ENCODE results near the gene CDX1.

Gene CDX1

DNA sequence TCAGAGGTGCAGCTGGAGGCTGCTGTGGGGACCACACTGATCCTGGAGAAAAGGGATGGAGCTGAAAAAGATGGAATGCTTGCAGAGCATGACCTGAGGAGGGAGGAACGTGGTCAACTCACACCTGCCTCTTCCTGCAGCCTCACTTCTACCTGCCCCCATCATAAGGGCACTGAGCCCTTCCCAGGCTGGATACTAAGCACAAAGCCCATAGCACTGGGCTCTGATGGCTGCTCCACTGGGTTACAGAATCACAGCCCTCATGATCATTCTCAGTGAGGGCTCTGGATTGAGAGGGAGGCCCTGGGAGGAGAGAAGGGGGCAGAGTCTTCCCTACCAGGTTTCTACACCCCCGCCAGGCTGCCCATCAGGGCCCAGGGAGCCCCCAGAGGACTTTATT is 17.4 kb downstream of the CDX1 start:
- DNase-seq (ENCODE audit: low read depth): no peak

GRCh38 chr5:150184990-150185912 is 18.7 kb downstream of the CDX1 start:
- no peak for DNase-seq (ENCODE audit: low read depth)

DNA sequence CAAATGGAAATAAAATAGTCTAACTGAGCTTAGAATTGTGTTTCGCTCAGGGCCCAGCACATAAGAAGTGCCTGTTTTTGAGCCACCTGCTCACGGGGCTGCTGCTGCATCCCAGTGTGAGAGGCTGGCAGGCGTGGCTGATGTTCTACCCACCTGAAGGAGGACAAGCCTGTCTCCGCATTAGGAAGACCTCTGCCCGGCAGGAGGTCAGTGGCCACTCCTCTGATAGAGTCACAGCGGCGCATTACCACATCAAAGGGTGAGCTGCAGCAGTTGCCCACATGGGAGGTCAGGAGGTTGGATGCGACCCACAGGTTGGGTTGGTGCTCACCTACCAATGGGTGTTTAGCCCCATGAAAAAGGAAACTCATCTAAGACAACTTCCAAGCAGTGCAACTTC is 19.6 kb downstream of the CDX1 start:
- no peak for DNase-seq (ENCODE audit: low read depth)

- DNase-seq (ENCODE audit: low read depth): no peak
These were observed 20.3 kb downstream of the CDX1 start for GRCh38 chr5:150186897-150187296.

- DNase-seq (ENCODE audit: low read depth): no peak
These were observed 21.7 kb downstream of the CDX1 start for GRCh38 chr5:150188146-150188842.

DNA sequence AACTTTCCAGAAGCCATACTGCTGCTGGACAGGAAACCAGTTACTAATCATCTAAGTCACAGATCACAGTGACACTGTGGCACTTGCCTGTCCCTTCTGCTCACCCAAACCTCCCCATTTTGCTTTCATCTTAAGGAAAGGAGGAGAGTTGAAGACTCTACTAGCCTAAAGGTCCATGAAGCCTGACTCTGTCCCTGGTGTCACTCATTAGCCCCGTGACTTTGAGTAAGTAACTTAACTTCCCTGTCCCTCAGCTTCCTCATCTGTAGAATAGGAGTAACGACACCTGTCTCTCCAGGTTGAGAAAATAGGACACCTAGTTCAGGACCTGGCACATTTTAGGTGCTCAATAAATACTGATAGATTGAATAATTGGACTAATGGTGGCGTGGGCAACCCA is 22.7 kb downstream of the CDX1 start:
- DNase-seq (ENCODE audit: low read depth): no peak

DNA sequence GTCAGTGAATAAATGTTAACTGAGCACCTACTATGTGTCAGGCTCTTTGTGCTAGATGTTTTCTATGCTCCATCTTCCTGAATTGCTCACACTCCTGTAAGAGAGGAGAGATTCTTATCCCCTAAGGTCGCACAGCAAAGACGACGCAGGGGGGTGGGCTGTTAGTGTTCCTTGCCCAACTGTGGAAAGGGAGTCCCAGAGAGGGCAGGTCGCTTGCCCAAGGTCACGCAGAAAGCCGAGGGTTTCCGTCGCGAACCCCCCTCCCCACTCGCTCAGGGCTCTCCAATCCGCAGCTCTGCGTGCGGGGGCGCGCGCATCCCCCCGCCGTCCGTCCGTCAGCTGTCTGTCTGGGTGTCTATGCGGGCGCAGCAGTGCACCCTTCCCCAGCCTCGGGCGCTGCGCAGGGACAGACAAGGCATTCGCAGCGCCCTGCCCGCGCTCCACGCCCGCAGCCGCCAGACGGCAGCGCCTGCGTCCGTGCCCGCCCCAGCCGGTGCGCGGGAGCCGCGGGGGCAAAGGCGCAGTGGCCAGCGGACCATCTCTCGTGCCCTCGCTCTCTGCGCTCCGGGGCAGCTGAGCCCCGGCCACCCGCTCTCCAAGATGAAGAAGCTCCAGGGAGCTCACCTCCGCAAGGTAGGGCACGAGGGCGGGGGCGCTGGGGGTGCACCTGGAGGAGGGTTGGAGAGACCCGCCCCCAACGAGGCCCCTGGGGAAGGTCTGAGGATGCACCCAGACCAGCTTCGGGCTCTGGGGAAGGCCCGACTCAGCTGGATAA is 23.3 kb downstream of the CDX1 start, which contains the start of gene SLC6A7:
SLC6A7 (plus strand) TSS at position 335 of the 775 bp plus-strand sequence; CDS start at position 601, 266 bp downstream.
- no peak for DNase-seq (ENCODE audit: low read depth)

DNA sequence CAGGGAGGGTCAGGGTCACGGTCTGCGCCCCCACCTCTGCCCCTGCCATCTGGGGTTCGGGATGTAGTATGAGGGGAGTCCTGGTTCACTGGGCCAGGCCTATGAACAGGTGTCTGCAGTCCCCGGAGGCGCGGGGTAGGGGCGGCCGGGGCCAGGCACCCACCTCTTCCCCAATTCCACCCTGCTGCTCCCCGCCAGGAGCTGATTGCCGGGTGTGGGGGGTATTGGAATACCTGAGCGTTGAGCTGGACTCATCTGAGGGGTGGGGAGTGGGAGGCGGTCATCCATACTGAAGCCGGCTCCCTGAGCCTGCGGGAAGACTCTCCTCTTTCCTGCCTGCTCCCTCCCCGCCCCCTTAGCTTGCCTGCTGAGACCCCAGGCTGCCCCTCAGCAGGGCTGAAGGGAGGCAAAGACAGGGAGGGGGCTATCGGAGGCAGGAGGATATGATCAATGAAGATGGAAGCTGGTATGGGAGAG is 24.0 kb downstream of the CDX1 start:
- DNase-seq (ENCODE audit: low read depth): no peak

GRCh38 chr5:150190987-150191386 is 24.4 kb downstream of the CDX1 start:
- no peak for DNase-seq (ENCODE audit: low read depth)

GRCh38 chr5:150192462-150192861 is 25.9 kb downstream of the CDX1 start:
- no peak for DNase-seq (ENCODE audit: low read depth)

- no peak for DNase-seq (ENCODE audit: low read depth)
These were observed 29.3 kb downstream of the CDX1 start for GRCh38 chr5:150195736-150196485.

DNA sequence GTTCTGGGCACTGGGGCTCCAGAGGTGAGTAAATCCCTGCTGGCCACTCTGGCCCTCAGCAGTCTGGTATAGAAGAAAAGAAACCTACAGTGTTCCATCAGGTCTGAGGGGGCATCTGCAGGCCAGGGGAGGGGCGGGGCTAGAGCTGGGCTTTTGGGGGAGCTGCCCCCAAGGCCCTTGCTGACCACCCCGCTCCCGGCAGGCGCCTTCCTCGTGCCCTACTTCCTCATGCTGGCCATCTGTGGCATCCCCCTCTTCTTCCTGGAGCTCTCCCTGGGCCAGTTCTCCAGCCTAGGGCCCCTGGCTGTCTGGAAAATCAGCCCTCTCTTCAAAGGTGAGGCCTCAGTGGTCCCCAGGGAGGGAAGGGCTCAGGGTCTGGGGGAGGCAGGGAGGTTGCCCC is 29.9 kb downstream of the CDX1 start:
- DNase-seq (ENCODE audit: low read depth): no peak

DNA sequence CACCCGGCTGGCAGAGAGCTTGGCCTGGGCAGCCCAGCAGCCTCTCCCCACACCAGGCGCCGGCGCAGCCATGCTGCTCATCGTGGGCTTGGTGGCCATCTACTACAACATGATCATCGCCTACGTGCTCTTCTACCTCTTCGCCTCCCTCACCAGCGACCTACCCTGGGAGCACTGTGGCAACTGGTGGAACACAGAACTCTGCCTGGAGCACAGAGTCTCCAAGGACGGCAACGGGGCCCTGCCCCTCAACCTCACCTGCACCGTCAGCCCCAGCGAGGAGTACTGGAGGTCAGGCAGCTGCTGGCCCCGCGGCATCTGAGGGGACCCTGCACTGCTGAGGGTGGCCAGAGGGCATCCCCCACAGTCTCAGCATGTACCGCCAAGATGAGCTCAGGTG is 30.4 kb downstream of the CDX1 start:
- no peak for DNase-seq (ENCODE audit: low read depth)

DNA sequence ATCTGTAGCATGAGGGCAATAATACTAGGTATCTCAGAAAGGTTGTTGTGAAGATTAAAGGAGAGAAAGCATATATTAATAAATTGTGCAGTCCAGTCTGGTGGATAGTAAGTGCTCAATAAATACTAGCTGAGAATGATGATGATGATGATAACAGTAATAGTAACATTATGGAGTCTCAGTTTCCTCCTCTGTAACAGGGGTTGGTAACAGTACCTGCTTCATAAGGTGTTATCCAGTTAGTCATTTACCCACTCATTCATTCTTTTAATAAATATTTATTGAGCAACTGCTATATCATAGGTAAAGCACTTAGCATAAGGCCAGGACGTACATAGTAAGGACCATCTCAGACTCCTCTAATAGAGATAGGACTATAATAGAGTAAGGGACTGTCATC is 30.9 kb downstream of the CDX1 start:
- no peak for DNase-seq (ENCODE audit: low read depth)

DNA sequence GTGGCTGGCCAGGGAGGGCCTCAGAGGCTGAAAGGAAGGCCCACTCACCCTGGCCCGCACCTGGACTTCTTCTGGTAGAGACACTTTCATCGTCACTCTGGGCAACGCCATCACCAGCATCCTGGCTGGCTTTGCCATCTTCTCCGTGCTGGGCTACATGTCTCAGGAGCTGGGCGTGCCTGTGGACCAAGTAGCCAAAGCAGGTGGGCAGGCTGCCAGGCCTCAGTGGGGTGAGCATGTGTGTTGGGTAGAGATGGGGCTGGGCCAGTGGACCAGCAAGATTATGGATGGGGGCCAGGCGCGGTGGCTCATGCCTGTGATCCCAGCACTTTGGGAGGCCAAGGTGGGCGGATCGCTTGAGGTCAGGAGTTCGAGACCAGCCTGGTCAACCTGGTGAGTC is 35.9 kb downstream of the CDX1 start:
- no peak for DNase-seq (ENCODE audit: low read depth)

DNA sequence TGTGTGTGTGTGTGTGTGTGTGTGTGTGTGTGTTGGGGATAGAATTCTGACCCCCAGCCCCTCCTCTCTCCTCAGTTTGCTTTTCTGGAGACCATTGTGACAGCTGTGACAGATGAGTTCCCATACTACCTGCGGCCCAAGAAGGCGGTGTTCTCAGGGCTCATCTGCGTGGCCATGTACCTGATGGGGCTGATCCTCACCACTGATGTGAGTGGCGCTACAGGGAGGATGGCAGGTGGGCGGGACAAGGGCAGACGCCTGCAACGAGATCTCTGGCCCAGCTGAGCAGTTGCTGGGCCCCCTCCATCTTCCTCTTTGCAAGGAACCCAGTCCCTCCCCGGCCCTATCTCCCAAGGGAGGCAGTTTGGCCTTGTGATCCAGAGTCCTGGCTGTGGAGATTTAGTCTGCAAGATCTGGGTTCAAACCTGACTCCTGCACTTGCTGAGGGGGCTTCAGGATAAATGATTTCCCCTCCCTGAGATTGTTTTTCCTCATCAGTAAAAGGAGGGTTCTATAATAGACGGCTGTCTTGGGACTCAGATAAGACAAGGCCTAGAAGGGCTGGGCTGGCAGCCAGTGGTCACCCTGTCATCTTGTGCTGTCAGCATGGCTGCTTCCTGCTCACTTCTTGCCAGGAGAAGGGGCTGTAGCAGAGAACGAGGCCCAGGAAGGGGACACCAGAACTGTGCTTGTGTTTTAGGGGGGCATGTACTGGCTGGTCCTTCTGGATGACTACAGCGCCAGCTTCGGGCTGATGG is 37.4 kb downstream of the CDX1 start:
- DNase-seq (ENCODE audit: low read depth): no peak

GRCh38 chr5:150204590-150204960 is 38.0 kb downstream of the CDX1 start:
- DNase-seq (ENCODE audit: low read depth): no peak

DNA sequence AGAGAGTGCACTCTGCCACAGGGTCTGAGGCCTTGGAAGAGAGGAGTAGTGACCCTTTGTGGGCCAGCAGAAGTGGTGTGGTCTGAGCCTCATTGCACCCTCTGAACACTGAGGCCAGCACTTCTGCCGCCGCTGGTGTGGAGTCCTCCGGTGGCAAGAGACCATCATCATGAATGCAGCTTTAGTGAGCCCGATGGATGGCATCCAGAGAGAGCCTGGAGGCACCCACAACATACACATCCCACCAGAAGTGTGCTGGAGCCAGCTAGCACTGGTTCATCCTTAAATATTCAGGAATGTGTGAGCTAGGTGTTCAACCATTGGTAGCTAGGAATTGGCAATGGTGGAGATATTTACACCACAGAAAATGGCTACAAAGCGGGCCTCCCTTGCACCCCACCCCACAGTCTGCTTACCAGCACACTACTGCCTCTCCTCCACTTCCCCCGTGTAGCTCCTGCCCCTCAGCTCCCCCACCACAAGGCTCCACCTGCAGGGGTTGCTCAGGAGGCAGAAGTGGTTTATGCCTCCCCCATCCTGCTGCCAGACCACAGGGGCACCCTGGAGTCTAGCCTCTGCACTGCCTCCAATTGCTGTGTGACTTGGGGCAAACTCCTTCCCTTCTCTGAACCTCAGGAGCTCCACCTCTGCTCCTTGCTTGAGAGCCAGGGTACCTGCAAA is 39.7 kb downstream of the CDX1 start:
- DNase-seq (ENCODE audit: low read depth): no peak

DNA sequence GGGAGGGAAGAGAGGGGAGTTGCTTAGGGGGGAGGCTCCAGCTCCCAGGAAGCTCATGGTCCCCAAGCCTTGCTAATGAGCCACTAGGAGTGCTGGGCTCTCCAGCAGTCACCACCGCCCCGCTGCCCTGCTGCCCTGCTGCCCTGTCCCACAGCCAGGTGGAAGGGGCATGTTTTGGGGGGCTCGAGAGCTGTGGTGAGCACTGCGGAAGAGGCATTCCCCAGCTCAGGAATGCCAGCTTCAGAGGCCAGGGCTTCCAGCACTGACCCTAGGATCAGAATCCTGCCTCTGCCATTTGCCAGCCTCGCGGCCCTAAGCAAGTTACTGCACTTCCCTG is 40.2 kb downstream of the CDX1 start:
- DNase-seq (ENCODE audit: low read depth): no peak
